NCI-H146 (cell line): ENCODE results near the gene KCNAB1.
A peak's percentile ranks its signal among the peaks of the same experiment; 100 is the strongest.
"Not testable (repeated sequence)": the region's sequence is repeated elsewhere in the genome, so short reads cannot be mapped to it uniquely, and the experiment has no call there.

ENCODE experiments used
- DNase-seq: peaks from one replicate; lab custom pipeline; 2025; lab: John Stamatoyannopoulos, UW

KCNAB1 gene

GRCh38 chr3:156120528-156121251 is at the start of gene KCNAB1:
TSS of gene KCNAB1 (plus strand) at chr3:156120578.
- DNase-seq = no peak

DNA sequence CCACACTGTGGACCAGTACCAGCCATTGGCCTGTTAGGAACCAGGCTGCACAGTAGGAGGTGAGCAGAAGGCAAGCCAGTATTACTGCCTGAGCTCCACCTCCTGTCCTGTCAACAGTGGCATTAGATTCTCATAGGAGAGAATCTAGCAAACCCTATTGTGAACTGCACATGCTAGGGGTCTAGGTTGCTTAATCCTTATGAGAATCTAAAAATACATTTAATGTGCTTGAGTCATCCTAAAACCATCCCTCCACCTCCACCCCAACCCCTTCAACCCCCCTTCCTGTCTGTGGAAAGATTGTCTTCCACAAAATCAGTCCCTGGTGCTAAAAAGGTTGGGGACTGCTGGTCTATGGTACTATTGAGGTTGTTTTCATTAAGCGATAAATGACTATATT is 49.3 kb upstream of the KCNAB1 start:
- no peak for DNase-seq

GRCh38 chr3:156072950-156073657 is 47.3 kb upstream of the KCNAB1 start:
- DNase-seq = not testable (repeated sequence)

DNA sequence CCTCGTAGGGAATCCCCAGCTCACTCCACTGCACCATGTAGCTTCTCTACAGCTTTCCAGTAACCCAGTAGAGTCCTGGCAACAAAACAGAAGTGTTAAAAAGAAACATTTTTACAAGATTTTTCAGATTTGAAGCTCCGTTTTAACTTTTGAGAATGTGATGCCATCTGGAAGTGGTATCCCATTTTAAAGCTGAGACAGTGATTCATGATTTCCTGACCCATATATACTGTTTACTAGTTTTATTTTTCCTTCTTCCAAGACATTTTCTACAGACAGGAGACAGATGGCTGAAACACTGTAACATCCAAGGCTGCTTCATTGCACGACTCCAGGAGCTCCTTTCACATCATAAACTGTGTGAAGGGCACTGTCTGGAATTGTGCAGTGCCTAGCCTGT is 30.3 kb upstream of the KCNAB1 start:
- DNase-seq = no peak

GRCh38 chr3:156093964-156094363 is 26.4 kb upstream of the KCNAB1 start:
- peak; percentile 21 for DNase-seq

DNA sequence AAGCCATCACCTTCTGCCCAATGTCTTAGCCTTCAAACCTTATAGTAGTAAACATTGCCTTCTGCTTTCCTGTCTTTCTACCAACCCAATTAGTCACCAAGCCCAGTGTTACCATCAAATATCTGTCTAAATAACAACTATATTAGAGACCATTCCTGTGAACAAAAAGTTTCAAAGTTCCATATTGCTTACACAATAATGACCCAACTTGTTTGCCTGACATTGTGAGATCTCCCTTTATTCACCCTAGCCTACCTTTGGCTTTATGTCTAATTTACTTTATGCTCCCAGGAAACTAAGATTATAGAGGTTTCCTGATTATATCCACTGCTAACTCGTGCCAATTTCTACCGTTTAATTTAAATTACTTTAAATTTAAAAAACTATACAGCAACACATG is 26.0 kb upstream of the KCNAB1 start:
- no peak for DNase-seq

GRCh38 chr3:156095652-156096051 is 24.7 kb upstream of the KCNAB1 start:
- DNase-seq = not testable (repeated sequence)

- no peak for DNase-seq
Observed at GRCh38 chr3:156098437-156099035, 21.8 kb upstream of the KCNAB1 start.

DNA sequence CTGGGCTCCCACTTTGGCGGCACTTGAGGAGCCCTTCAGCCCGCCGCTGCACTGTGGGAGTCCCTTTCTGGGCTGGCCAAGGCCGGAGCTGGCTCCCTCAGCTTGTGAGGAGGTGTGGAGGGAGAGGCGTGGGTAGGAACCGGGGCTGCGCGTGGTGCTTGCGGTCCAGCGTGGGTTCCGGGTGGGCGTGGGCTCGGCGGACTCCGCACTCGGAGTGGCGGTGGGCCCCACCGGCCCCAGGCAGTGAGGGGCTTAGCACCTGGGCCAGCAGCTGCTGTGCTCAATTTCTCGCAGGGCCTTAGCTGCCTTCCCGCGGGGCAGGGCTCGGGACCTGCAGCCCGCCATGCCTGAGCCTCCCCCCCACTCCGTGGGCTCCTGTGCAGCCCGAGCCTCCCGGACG is 21.0 kb upstream of the KCNAB1 start:
- DNase-seq = not testable (repeated sequence)

GRCh38 chr3:156099984-156100383 is 20.4 kb upstream of the KCNAB1 start:
- not testable (repeated sequence) for DNase-seq

DNA sequence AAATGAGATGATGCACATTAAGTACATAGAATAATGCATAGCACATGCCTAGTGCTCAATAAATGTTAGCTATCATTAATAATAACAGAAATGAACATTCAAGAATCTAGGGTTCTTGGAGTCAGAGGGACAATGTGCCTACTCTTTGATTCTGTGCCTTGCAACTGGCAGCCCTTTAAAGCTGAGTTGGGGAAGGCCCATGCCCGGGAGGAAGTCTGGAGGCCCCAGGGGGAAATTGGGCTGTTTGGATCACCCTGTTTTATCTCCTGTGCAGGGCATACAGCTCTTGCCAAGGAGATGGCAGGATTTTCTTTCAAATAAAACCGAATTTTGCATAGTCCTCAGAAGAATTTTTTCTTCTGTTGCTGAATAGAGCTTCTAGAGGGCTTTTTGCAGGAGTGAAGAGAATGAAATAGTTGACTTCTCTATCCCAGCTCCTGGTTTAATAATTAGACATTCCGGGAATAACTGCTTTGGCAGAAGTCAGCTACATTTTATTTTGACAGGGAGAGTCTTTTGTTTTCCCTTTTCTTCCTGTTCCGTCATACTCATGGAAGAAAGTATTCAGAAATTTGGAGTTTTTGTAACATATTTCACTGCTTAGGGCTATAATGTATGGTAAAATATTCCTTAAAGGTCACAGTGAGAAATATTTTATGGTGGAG is 18.0 kb upstream of the KCNAB1 start:
- DNase-seq = no peak

GRCh38 chr3:156106721-156107373 is 13.5 kb upstream of the KCNAB1 start:
- no peak for DNase-seq

- no peak for DNase-seq
Observed at GRCh38 chr3:156107504-156107903, 12.9 kb upstream of the KCNAB1 start.

GRCh38 chr3:156108616-156109015 is 11.8 kb upstream of the KCNAB1 start:
- DNase-seq = no peak

DNA sequence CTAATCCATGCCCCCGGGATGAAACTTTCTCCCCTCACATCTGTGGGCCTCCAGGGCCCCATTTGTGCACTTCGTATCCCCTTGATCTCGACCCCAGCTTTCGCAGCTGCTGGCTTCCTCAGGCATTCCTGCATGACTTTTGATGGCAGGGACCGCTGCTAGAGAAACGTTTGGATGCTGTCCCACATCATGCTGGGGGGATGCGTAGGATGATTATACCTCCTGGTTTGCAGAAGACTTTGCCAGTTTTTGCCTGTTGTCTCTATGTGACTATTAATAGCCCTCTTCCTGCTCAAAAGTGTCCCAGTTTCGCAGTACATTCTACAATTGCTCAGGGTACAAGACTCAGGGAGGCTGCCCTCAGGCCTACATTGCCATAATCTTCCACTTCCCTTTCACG is 10.4 kb upstream of the KCNAB1 start:
- DNase-seq = no peak

DNA sequence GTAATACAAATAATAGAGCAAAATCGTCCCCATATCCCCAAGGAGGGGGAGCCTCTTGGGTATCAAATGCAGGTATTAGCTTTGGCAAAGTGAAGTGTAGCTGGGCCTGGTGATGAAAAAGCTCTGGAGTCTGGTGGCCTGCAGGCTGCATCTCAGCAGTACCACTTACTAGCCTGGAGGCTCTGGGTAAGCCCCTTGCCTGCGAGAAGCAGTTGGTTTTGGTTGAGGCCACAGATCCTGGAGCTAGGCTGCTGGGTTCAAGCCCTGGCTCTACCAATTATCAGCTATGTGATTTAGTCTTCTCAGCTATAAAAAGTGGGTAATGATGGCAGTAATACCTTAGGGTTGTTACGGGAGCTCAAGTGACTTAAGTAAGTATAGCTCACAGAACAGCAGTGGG is 6.1 kb downstream of the KCNAB1 start:
- no peak for DNase-seq

DNA sequence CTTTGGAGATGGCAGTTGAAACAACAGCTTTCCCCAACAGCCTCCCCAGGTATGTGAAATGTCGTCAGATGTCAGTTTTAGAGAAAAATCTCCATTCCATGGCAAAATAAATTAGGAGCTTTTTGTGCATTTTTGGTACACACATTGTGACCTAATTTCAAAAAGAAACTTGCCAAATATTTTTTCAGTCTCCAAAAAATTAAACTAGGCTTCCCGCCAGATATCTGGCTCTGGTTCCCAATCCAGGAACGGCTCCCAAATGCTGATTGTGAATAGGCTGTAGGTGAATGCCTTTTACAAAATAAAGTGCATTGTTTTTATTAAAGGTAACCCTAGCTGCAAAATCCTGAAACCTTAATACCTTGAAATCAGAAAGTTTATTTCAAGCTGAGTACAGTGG is 10.9 kb downstream of the KCNAB1 start:
- no peak for DNase-seq

- no peak for DNase-seq
Observed at GRCh38 chr3:156131799-156132198, 11.4 kb downstream of the KCNAB1 start.

DNA sequence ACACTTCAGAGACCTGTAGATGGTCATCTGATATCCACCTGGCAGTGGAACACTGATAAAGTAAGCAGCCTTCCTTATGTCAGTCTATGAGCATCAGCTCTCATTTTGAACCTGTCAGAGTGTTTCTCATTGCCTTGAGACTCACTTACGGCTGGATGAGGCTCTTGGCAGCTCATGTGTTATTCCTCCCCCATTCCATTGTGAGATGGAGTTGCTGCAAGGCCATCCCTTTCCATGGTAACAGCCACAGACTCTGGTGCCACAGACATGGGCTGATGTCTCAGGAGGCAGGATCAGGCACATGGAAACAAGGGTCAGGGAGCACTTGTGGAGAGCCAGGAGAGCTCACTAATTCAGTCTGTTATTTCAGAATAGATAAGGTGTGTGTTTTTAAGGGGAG is 11.9 kb downstream of the KCNAB1 start:
- DNase-seq = no peak

GRCh38 chr3:156133076-156133475 is 12.7 kb downstream of the KCNAB1 start:
- no peak for DNase-seq

DNA sequence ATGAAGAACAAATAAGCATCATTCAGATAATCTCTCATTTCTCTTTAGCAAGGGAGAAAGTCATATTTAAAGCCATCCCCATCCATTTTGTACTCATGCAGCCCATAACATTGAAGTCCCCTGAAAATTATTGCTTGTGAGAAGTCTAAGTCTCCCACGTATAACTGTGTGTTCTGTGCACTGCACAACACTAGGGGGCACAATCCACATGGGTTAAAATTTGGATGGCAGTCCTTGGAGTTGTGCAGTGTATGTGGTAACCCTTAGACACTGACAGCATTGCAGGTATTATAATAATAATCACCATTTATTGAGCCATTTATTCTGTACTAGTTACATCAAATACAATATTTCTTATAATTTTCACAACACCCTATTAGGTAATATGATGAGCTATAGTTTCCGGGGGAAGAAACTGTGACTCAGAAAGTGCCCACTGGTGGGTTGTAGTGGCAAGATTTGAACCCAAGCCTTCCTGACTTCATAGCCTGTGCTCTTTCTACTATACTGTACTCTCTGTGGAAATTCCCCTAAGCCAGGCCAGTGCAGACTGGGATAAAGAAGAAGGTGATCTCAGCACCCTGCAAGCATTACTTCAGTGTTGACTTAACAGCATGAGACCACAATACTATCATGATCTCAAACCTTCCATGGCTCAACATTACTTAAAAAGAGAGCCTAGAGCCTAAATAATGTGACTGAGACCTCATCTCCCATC is 15.7 kb downstream of the KCNAB1 start:
- no peak for DNase-seq

DNA sequence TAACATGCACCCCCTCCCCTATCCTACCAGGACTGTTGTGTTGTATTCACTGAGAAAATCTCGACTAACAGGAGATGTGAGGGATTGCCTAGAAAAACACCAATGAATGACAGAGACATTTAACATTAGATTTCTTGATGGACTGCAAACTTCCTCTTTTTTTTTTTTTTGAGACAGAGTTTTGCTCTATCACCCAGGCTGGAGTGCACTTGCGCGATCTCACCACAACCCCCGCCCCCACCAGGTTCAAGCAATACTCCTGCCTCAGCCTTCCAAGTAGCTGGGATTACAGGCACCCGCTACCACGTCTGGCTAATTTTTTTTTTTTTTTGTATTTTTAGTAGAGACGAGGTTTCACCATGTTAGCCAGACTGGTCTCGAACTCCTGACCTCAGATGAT is 17.0 kb downstream of the KCNAB1 start:
- DNase-seq = not testable (repeated sequence)
